Ishikawa (cell line): ENCODE data around the gene CASQ2.

Source experiments
- CEBPB ChIP-seq: IDR thresholded peaks from 2 replicates; pipeline ENCODE4 v1.6.1; 2012
- EGR1 ChIP-seq: IDR thresholded peaks from 2 replicates; pipeline ENCODE4 v1.6.1; 2012
- EP300 ChIP-seq: IDR thresholded peaks from 2 replicates; pipeline ENCODE4 v1.6.1; 2012; ENCODE audit warnings: borderline replicate concordance
- FOXM1 ChIP-seq: IDR thresholded peaks from 2 replicates; pipeline ENCODE4 v1.6.1; 2012; ENCODE audit warnings: low read depth, borderline replicate concordance
- MAX ChIP-seq: IDR thresholded peaks from 2 replicates; pipeline ENCODE4 v1.6.1; 2012
- RAD21 ChIP-seq: IDR thresholded peaks from 2 replicates; pipeline ENCODE4 v1.6.1; 2012; ENCODE audit warnings: low read depth
- REST ChIP-seq: IDR thresholded peaks from 2 replicates; pipeline ENCODE4 v1.6.1; 2012; ENCODE audit warnings: low read depth, mild to moderate bottlenecking
- TAF1 ChIP-seq: IDR thresholded peaks from 2 replicates; pipeline ENCODE4 v1.6.1; 2012; ENCODE audit warnings: low read depth, mild to moderate bottlenecking
- TEAD4 ChIP-seq: IDR thresholded peaks from 2 replicates; pipeline ENCODE4 v1.6.1; 2012
- USF1 ChIP-seq: IDR thresholded peaks from 2 replicates; pipeline ENCODE4 v1.6.1; 2012

- no peak for TF ChIP-seq FOXM1
- no peak for TF ChIP-seq RAD21
- TF ChIP-seq CEBPB: no peak
- TF ChIP-seq MAX: no peak
- no peak for TF ChIP-seq EP300
- TF ChIP-seq USF1: no peak
- TF ChIP-seq TEAD4: no peak
- TF ChIP-seq EGR1: no peak
- TF ChIP-seq TAF1: no peak
- no peak for TF ChIP-seq REST
These were observed at the start of gene CASQ2 for GRCh38 chr1:115768549-115768948.
